Neural progenitor cell (in vitro differentiated cells): Measurements from ENCODE around the gene INKA2. TPM values are rescaled to one million over a fixed set of nuclear protein-coding genes. Genes with fewer than 3 reads are reported as not detected.

ENCODE experiments used
- DNase-seq: peaks from one replicate; pipeline ENCODE4 v3.0.0-alpha.2; 2016; ENCODE audit warnings: low spot score
- H2AFZ ChIP-seq: fragments of 200-600 bp; sonication (generic); replicated peaks from 2 replicates; pipeline ENCODE4 v1.6.1; 2016; ENCODE audit warnings: antibody characterized with exemption
- H3F3A ChIP-seq: fragments of 200-600 bp; sonication (generic); 2 replicates; pipeline ENCODE4 v1.6.1; 2016; ENCODE audit warnings: antibody characterized with exemption, low read depth
- H3K27ac ChIP-seq: fragments of 200-600 bp; sonication (generic); 2 replicates; pipeline ENCODE4 v1.5.1; 2016; ENCODE audit warnings: mild to moderate bottlenecking
- H3K27me3 ChIP-seq: fragments of 200-600 bp; sonication (generic); 2 replicates; pipeline ENCODE4 v1.6.1; 2016; ENCODE audit warnings: mild to moderate bottlenecking, moderate library complexity
- H3K36me3 ChIP-seq: fragments of 200-600 bp; sonication (generic); 2 replicates; pipeline ENCODE4 v1.5.1; 2016
- H3K4me1 ChIP-seq: fragments of 200-600 bp; sonication (generic); 2 replicates; pipeline ENCODE4 v1.6.1; 2016; ENCODE audit warnings: mixed run types
- H3K4me2 ChIP-seq: fragments of 200-600 bp; sonication (generic); 2 replicates; pipeline ENCODE4 v1.6.1; 2016
- H3K4me3 ChIP-seq: fragments of 200-600 bp; sonication (generic); 2 replicates; pipeline ENCODE4 v1.5.1; 2016
- H3K79me2 ChIP-seq: fragments of 200-600 bp; sonication (generic); 2 replicates; pipeline ENCODE4 v1.6.1; 2016; ENCODE audit warnings: low read depth
- H3K9ac ChIP-seq: fragments of 200-600 bp; sonication (generic); 2 replicates; pipeline ENCODE4 v1.6.1; 2016
- H3K9me3 ChIP-seq: fragments of 200-600 bp; sonication (generic); 2 replicates; pipeline ENCODE4 v1.5.1; 2016; ENCODE audit warnings: low read depth
- H4K20me1 ChIP-seq: fragments of 200-600 bp; sonication (generic); 2 replicates; pipeline ENCODE4 v1.6.1; 2016; ENCODE audit warnings: low read depth
- H3K27ac Mint-ChIP-seq: 3 replicates; pipeline ENCODE4 v1.8.0; 2021; ENCODE audit warnings: mixed read lengths
- H3K27me3 Mint-ChIP-seq: 2 replicates; pipeline ENCODE4 v1.8.0; 2022; ENCODE audit warnings: low read depth, mild to moderate bottlenecking, inconsistent platforms, moderate library complexity, mixed read lengths; ENCODE audit not compliant: insufficient read depth
- H3K36me3 Mint-ChIP-seq: 3 replicates; pipeline ENCODE4 v1.8.0; 2021; ENCODE audit warnings: mixed read lengths
- H3K4me1 Mint-ChIP-seq: 3 replicates; pipeline ENCODE4 v1.8.0; 2021; ENCODE audit warnings: mixed read lengths
- H3K4me3 Mint-ChIP-seq: 3 replicates; pipeline ENCODE4 v1.8.0; 2021; ENCODE audit warnings: mild to moderate bottlenecking, moderate library complexity, mixed read lengths
- H3K9me3 Mint-ChIP-seq: 3 replicates; pipeline ENCODE4 v1.8.0; 2020; ENCODE audit warnings: mixed read lengths
- CTCF ChIP-seq: fragments of 200-600 bp; sonication (generic); IDR thresholded peaks from 2 replicates; pipeline ENCODE4 v1.5.1; 2017; ENCODE audit warnings: antibody characterized with exemption, mild to moderate bottlenecking
- EZH2 ChIP-seq: fragments of 200-600 bp; sonication (generic); IDR thresholded peaks from 2 replicates; pipeline ENCODE4 v1.6.1; 2017; ENCODE audit warnings: antibody characterized with exemption, mild to moderate bottlenecking, moderate library complexity
- EZH2phosphoT487 ChIP-seq: fragments of 200-600 bp; sonication (generic); IDR thresholded peaks from 2 replicates; pipeline ENCODE4 v1.6.1; 2017; ENCODE audit warnings: antibody characterized with exemption
- total RNA-seq: library from RNA; depleted of rRNA; stranded (reverse); fragments of >200 nt; gene quantifications from 2 replicates; pipeline ENCODE4 v1.2.3, GENCODE V29; 2015; ENCODE audit warnings: low replicate concordance

INKA2 gene
- total RNA-seq, result 2.4 TPM in 1 of 2 replicates, not detected in the other

- H3K4me2 ChIP-seq, result peak within 1 kb of the TSS; percentile 93
- H3K4me1 ChIP-seq, result peaks cover 34% of the 10 kb centered on the region
- Mint-ChIP-seq H3K4me1 (peaks cover 6% of the 10 kb centered on the region), H3K4me3 (peak within 1 kb of the TSS; percentile 88), H3K36me3 (no peaks in the 10 kb centered on the region), H3K9me3 (no peaks in the 10 kb centered on the region), H3K27ac (peak within 1 kb of the TSS; percentile 68), H3K27me3 (peaks cover 34% of the 10 kb centered on the region)
- peak within 1 kb of the TSS; percentile 57 for H3K4me3 ChIP-seq
- peaks cover 27% of the 10 kb centered on the region for H3K79me2 ChIP-seq
- no peaks in the 10 kb centered on the region for H3K9me3 ChIP-seq
- H3K9ac ChIP-seq, result no peak within 1 kb of the TSS
- H3K36me3 ChIP-seq, result no peaks in the 10 kb centered on the region
- H2AFZ ChIP-seq, result peak within 1 kb of the TSS; percentile 90
- TF ChIP-seq EZH2 (no peak), EZH2phosphoT487 (no peak), CTCF (no peak)
- H3F3A ChIP-seq, result peaks cover 56% of the 10 kb centered on the region
- DNase-seq, result peak; percentile 95
- H3K27me3 ChIP-seq, result peaks cover 18% of the 10 kb centered on the region
- H3K27ac ChIP-seq, result peak within 1 kb of the TSS; percentile 43
- peaks cover 31% of the 10 kb centered on the region for H4K20me1 ChIP-seq
Measured at GRCh38 chr1:111739194-111739924, at the start of gene INKA2. INKA2 (minus strand) TSS chr1:111739395; CDS start chr1:111739242, 153 bp downstream.

GRCh38 chr1:111786669-111787207 is 47.5 kb upstream of the INKA2 start:
- Mint-ChIP-seq H3K27ac (no peak overlapping the region), H3K9me3 (no peaks in the 10 kb centered on the region), H3K4me1 (peaks cover 7% of the 10 kb centered on the region), H3K4me3 (no peak overlapping the region), H3K27me3 (peaks cover 2% of the 10 kb centered on the region), H3K36me3 (no peaks in the 10 kb centered on the region)
- no peaks in the 10 kb centered on the region for H3K36me3 ChIP-seq
- no peak for DNase-seq
- no peaks in the 10 kb centered on the region for H3K27me3 ChIP-seq
- H3K79me2 ChIP-seq, result no peaks in the 10 kb centered on the region
- no peaks in the 10 kb centered on the region for H4K20me1 ChIP-seq
- no peaks in the 10 kb centered on the region for H3K9me3 ChIP-seq
- TF ChIP-seq EZH2 (no peak), EZH2phosphoT487 (no peak), CTCF (no peak)
- no peak overlapping the region for H3K4me2 ChIP-seq
- no peaks in the 10 kb centered on the region for H3F3A ChIP-seq
- H3K4me3 ChIP-seq, result no peak overlapping the region
- no peak overlapping the region for H3K27ac ChIP-seq
- H3K4me1 ChIP-seq, result no peaks in the 10 kb centered on the region
- H2AFZ ChIP-seq, result peak overlapping the region; percentile 1
- H3K9ac ChIP-seq, result no peak overlapping the region

- Mint-ChIP-seq H3K36me3 (no peaks in the 10 kb centered on the region), H3K27me3 (peaks cover 2% of the 10 kb centered on the region), H3K4me1 (peaks cover 7% of the 10 kb centered on the region), H3K9me3 (no peaks in the 10 kb centered on the region), H3K4me3 (no peak overlapping the region), H3K27ac (no peak overlapping the region)
- Histone ChIP-seq H3K79me2 (no peaks in the 10 kb centered on the region), H3K4me2 (no peak overlapping the region), H3K27ac (no peak overlapping the region), H3K9ac (no peak overlapping the region), H4K20me1 (no peaks in the 10 kb centered on the region), H2AFZ (no peak overlapping the region), H3K36me3 (no peaks in the 10 kb centered on the region), H3F3A (no peaks in the 10 kb centered on the region), H3K27me3 (no peaks in the 10 kb centered on the region), H3K9me3 (no peaks in the 10 kb centered on the region), H3K4me3 (no peak overlapping the region), H3K4me1 (no peaks in the 10 kb centered on the region)
- TF ChIP-seq CTCF (no peak), EZH2 (no peak), EZH2phosphoT487 (no peak)
- no peak for DNase-seq
Measured at GRCh38 chr1:111784273-111784901, 45.2 kb upstream of the INKA2 start.
